ENCODE results near the gene ZDHHC11.
"Not testable (repeated sequence)": the region's sequence is repeated elsewhere in the genome, so short reads cannot be mapped to it uniquely, and the experiment has no call there.

DNA sequence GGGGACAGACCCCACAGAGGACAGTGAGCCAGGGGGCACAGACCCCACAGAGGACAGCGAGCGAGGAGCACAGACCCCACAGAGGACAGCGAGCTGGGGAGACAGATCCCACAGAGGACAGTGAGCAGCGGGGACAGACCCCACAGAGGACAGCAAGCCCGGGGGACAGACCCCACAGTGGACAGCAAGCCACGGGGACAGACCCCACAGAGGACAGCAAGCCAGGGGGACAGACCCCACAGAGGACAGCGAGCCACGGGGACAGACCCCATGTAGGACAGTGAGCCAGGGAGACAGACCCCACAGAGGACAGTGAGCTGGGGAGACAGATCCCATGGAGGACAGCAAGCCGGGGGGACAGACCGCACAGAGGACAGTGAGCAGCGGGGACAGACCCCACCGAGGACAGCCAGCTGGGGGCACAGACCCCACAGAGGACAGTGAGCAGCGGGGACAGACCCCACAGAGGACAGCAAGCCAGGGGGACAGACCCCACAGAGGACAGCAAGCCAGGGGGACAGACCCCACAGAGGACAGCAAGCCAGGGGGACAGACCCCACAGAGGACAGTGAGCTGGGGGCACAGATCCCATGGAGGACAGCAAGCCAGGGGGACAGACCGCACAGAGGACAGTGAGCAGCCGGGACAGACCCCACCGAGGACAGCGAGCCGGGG lies 2.8 kb upstream of the ZDHHC11 start:
- TF ChIP-seq, protein P1, sequence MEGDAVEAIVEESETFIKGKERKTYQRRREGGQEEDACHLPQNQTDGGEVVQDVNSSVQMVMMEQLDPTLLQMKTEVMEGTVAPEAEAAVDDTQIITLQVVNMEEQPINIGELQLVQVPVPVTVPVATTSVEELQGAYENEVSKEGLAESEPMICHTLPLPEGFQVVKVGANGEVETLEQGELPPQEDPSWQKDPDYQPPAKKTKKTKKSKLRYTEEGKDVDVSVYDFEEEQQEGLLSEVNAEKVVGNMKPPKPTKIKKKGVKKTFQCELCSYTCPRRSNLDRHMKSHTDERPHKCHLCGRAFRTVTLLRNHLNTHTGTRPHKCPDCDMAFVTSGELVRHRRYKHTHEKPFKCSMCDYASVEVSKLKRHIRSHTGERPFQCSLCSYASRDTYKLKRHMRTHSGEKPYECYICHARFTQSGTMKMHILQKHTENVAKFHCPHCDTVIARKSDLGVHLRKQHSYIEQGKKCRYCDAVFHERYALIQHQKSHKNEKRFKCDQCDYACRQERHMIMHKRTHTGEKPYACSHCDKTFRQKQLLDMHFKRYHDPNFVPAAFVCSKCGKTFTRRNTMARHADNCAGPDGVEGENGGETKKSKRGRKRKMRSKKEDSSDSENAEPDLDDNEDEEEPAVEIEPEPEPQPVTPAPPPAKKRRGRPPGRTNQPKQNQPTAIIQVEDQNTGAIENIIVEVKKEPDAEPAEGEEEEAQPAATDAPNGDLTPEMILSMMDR (optimal IDR thresholded peaks at IDR 0.05 in 1 of 3, IDR thresholded peaks at IDR 0.05 in 1 of 3, conservative IDR thresholded peaks at IDR 0.05 in 1 of 3; ENCODE audit: extremely low read depth in 1 of 3, insufficient read depth in 2 of 3, low read length in 3 of 3): not testable (repeated sequence)
- not testable (repeated sequence) for TF ChIP-seq EZH2 (IDR thresholded peaks at IDR 0.05; ENCODE audit: low read length)

Data from keratinocyte (primary cell).